Ovary (tissue), 9 donors: ENCODE measurements around the gene RBM45. TPM values are rescaled to one million over a fixed set of nuclear protein-coding genes. Genes with fewer than 3 reads are reported as not detected.
"Not testable (repeated sequence)": the region's sequence is repeated elsewhere in the genome, so short reads cannot be mapped to it uniquely, and the experiment has no call there.

Source experiments
- DNase-seq, 5 donors: peaks; one replicate each; pipeline ENCODE4 v3.0.0-alpha.2; 2019 to 2020
- H3K27ac ChIP-seq, 2 donors: fragments of 200-600 bp; one replicate each; pipeline versions ENCODE4 v1.5.1 to v1.8.0; 2019 to 2022
- H3K27me3 ChIP-seq: fragments of 200-600 bp; one replicate; pipeline ENCODE4 v1.8.0; 2022
- H3K36me3 ChIP-seq: fragments of 200-600 bp; sonication (generic); one replicate; pipeline ENCODE4 v1.5.1; 2019
- H3K4me1 ChIP-seq: one replicate; pipeline ENCODE4 v1.8.1; 2013; ENCODE audit warnings: mild to moderate bottlenecking, moderate library complexity; ENCODE audit not compliant: insufficient read depth
- H3K4me3 ChIP-seq: fragments of 200-600 bp; sonication (generic); one replicate; pipeline ENCODE4 v1.5.1; 2017
- H3K9me3 ChIP-seq, 2 donors: fragments of 200-600 bp in 1 of 2; sonication (generic) in 1 of 2; one replicate each; pipeline versions ENCODE4 v1.5.1 to v1.8.1; 2013 to 2019; ENCODE audit warnings: mild to moderate bottlenecking in 1 of 2, moderate library complexity in 1 of 2
- EP300 ChIP-seq: sonication (generic); formaldehyde crosslinking; IDR thresholded peaks from one replicate; pipeline ENCODE4 v1.6.1; 2017; ENCODE audit warnings: antibody characterized with exemption
- POLR2A ChIP-seq: fragments of 450-650 bp; IDR thresholded peaks from one replicate; pipeline ENCODE4 v1.6.1; 2017; ENCODE audit warnings: antibody characterized with exemption, mild to moderate bottlenecking, moderate library complexity
- WGBS, 3 donors: extraction: QIAGEN DNeasy Blood & Tissue Kit in 1 of 3; methylation state at CpG; one replicate each; pipeline versions ENCODE4 v1.1.5 to v1.1.7; 2013 to 2017; 5-methylcytosine and 5-hydroxymethylcytosine counted together
- intact Hi-C, 4 donors: fragments of 100-400 bp; cut with DNase I; formaldehyde crosslinking; loops; one replicate each; pipeline versions ENCODE4 v1.11.0 to v1.15.1; 2022 to 2023
- polyA plus RNA-seq, 2 donors: library from polyadenylated mRNA; stranded (reverse); fragments of 200-250 nt in 1 of 2; fragments of 350-450 nt in 1 of 2; fragmentation: Illumina TruSeq in 1 of 2; extraction: RNeasy Lipid Tissue Mini Kit (QIAGEN cat#74804) in 1 of 2; gene quantifications; one replicate each; pipeline ENCODE4 v1.2.3, GENCODE V29; 2013 to 2014
- total RNA-seq, 7 donors: library from RNA; depleted of rRNA in 2 of 7; stranded (reverse); fragments of >200 nt in 2 of 7; fragmentation: NEBNext Ultra II Directional in 3 of 7; extraction: Animal tissue kit (Norgen Biotek cat#: 25700) in 3 of 7; gene quantifications; one replicate each; pipeline versions ENCODE4 v1.1.0 to v1.2.4, GENCODE V29; 2016 to 2023
- TF ChIP-seq, protein P1 (sequence below), 3 donors: fragments of 450-650 bp in 2 of 3; fragments of 200-600 bp in 1 of 3; IDR thresholded peaks; one replicate each; pipeline versions ENCODE4 v1.5.1 to v1.8.0; 2016 to 2022; ENCODE audit warnings: antibody characterized with exemption in 3 of 3, mild to moderate bottlenecking in 1 of 3
- donor health status: DM: no; HTN: no; CAD: no; lungs with moderate emphysema.
- donor health status: DM: no; HTN: no; CAD: no.
- donor health status: Bipolar disorder and iron deficiency.
- donor health status: DM: yes; HTN: yes; CAD: no.
- donor health status: DM: no; HTN: no; CAD: no.
- donor health status: DM: yes; HTN: yes; CAD: no.

RBM45 gene
- total and polyA plus RNA-seq, 9 donors: 5.6 to 15.0 (median 8.3) TPM

DNA sequence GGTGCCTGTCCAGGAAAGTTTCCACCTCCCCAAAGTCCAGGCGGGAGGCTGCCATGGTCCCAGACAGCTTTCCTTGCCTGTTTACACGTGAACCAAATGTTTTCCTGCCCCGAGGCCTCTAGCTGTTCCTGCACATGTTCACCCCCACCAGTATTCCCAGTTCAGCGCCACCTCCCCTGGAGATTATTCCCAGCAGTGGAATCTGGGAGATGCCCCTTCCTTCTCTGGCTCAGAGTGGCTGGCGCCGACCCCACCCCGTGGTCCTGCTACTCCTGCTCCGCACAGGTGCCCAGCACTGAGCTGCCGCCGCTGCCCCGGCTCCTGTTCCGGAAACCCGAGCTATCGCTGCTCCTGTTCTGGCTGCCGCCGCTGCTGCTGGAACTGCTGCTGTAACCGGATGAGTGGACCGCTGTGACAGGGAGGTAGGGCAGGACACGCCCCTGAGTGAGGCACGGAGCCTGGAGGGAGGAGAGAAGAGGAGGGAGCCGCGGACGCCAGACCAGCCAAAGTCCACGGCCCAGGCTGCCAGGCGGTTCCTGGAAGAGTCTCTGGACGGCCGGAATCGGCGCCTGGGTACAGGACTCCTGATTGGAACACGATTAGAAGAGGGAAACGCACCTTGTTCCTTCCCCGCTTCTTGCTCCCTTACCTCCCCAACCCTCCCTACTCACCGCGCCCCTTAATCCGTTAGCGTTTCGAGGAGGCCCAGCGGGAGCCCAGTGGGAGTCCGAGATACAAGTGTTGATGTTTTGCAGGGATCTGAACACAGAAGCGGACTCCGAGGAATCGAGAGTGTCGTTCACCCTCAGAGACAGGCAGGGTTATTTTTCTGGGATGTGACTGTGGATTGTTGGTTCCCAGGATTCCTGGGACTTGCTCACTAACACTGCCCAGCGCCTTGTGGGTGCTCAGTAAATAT, 39.6 kb upstream of the RBM45 start, which contains the start of gene PDE11A:
TSS of gene PDE11A (minus strand) at position 395 of the 919 bp plus-strand sequence. CDS start at position 55, 340 bp downstream.
- no peaks in the 10 kb centered on the region for H3K36me3 ChIP-seq
- peak; percentile 44 to 69 (median 58) for DNase-seq
- H3K27me3 ChIP-seq: no peaks in the 10 kb centered on the region
- H3K4me1 ChIP-seq: no peaks in the 10 kb centered on the region
- no peak within 1 kb of the TSS for H3K27ac ChIP-seq
- intact Hi-C loops: no loop called here
- H3K4me3 ChIP-seq: peak within 1 kb of the TSS; percentile 28
- TF ChIP-seq EP300 (no peak), POLR2A (no peak)
- TF ChIP-seq, protein P1, sequence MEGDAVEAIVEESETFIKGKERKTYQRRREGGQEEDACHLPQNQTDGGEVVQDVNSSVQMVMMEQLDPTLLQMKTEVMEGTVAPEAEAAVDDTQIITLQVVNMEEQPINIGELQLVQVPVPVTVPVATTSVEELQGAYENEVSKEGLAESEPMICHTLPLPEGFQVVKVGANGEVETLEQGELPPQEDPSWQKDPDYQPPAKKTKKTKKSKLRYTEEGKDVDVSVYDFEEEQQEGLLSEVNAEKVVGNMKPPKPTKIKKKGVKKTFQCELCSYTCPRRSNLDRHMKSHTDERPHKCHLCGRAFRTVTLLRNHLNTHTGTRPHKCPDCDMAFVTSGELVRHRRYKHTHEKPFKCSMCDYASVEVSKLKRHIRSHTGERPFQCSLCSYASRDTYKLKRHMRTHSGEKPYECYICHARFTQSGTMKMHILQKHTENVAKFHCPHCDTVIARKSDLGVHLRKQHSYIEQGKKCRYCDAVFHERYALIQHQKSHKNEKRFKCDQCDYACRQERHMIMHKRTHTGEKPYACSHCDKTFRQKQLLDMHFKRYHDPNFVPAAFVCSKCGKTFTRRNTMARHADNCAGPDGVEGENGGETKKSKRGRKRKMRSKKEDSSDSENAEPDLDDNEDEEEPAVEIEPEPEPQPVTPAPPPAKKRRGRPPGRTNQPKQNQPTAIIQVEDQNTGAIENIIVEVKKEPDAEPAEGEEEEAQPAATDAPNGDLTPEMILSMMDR (IDR thresholded peaks at IDR 0.05): no peak
- H3K9me3 ChIP-seq: no peaks in the 10 kb centered on the region
- WGBS, 3 donors: 1 to 2% (median 2%) methylated on average over 44 of the region's 44 CpGs

DNA sequence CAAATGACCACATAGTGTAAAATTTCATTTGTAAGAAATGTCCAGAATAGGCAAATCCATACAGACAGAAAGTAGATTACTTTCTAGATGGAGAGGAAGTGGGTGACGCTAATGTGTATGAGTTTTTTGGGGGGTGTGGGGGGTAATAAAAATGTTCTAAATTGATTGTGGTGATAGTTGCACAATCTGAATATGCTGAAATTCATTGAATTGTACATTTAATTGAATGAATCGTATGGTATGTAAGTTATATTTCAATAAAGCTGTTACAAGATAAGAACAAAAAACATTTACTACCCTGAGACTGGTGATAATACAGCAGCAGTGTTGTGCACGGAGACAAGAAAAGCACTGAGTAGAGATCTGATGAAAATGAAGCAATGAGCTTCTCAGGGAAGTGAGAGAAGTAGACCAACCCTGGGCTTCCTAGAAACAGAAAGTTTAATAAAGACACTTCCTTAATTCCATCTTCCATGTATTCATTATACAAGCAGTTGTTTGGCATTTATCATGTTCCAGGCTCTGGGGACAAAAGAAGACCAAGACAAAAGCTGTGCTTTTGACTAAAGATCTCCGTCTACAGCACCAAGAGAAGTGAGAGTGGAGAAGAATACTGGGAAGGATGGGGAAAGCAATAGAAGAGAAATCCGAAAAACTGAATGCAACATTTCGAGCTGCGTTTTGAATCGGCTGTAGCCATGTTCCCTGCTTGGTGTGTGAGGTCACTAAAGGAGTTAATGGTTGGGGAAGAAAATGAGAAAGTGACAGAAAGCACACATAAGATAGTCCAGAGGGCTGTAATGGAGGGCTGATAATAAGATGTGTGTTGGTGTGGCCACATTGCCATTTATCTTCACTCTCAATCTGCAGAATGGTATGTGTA, 37.9 kb upstream of the RBM45 start:
- no peak for DNase-seq
- Histone ChIP-seq H3K4me1 (no peaks in the 10 kb centered on the region), H3K36me3 (no peaks in the 10 kb centered on the region), H3K27ac (no peak overlapping the region), H3K9me3 (no peaks in the 10 kb centered on the region), H3K27me3 (no peaks in the 10 kb centered on the region), H3K4me3 (no peak overlapping the region)
- TF ChIP-seq POLR2A (no peak), EP300 (no peak)
- TF ChIP-seq, protein P1 (IDR thresholded peaks at IDR 0.05): no peak
- 85 to 89% (median 88%) methylated on average over 8 of the region's 8 CpGs for WGBS, 3 donors
- intact Hi-C loops: no loop called here

DNA sequence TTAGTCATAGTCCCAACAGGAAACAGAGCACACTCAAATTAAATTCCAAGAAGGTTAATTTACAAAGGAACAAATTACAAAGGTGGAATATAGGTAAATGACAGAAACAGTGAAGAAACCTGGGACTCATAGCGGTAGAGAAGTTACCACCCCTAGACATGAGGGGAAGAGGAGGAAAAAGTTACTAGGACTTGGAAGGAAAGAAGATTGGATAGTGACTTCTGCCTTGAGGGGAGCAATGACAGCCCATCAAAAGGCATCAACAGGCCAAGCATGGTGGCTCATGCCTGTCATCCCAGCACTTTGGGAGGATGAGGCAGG, 37.3 kb upstream of the RBM45 start:
- WGBS, 3 donors: 93 to 97% (median 95%) methylated on average over 1 of the region's 1 CpG
- TF ChIP-seq POLR2A (no peak), EP300 (no peak)
- TF ChIP-seq, protein P1 (IDR thresholded peaks at IDR 0.05): no peak

DNA sequence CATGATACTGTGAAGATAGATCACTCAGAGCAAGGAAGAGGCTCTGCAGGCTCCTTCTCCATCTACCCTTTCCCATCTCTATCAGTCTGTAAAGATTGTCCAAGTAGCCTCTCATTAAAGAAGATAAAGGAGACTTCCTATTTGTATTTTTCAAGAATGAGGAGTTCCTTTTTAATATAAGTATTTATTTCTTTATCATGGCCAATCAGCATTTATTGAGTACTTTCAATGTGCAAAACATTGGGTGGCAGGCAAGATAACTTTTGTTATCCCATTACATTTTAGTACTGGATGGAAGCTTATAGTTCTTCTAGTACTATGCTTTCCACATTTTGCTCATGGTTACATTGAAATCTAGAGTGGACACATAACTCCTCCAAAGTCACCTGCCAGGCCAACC, 36.1 kb upstream of the RBM45 start:
- Histone ChIP-seq H3K4me3 (no peak overlapping the region), H3K27me3 (no peaks in the 10 kb centered on the region), H3K27ac (no peak overlapping the region), H3K4me1 (no peaks in the 10 kb centered on the region), H3K36me3 (no peaks in the 10 kb centered on the region), H3K9me3 (no peaks in the 10 kb centered on the region)
- no peak for DNase-seq
- intact Hi-C loops: no loop called here
- TF ChIP-seq POLR2A (no peak), EP300 (no peak)
- TF ChIP-seq, protein P1 (IDR thresholded peaks at IDR 0.05): no peak

More for the DNA sequence above, 37.3 kb upstream of the RBM45 start:
- no peak for DNase-seq
- Histone ChIP-seq H3K36me3 (no peaks in the 10 kb centered on the region), H3K4me1 (no peaks in the 10 kb centered on the region), H3K27ac (no peak overlapping the region), H3K9me3 (no peaks in the 10 kb centered on the region), H3K27me3 (no peaks in the 10 kb centered on the region), H3K4me3 (no peak overlapping the region)
- intact Hi-C loops: no loop called here

DNA sequence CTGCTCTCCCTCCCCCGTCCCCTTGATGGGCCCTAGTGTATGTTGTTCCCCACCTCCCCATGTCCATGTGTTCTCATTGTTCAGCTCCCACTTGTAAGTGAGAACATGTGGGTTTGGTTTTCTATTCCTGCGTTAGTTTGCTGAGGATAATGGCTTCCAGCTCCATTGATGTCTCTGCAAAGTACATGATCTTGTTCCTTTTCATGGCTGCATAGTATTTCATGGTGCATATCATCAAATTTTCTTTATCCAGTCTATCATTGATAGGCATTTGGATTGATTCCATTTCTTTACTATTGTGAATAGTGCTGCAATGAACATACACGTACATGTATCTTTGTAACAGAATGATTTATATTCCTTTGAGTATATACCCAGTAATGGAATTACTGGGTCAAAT, 33.0 kb upstream of the RBM45 start:
- H3K4me3 ChIP-seq, H3K27me3 ChIP-seq, H3K36me3 ChIP-seq, intact Hi-C loops, DNase-seq, H3K27ac ChIP-seq, H3K4me1 ChIP-seq, H3K9me3 ChIP-seq: not testable (repeated sequence)
- WGBS, 3 donors: 86 to 90% (median 89%) methylated on average over 3 of the region's 3 CpGs
